HG03064 (cell line): ENCODE results near the gene S100A14.
"Not testable (repeated sequence)": the region's sequence is repeated elsewhere in the genome, so short reads cannot be mapped to it uniquely, and the experiment has no call there.

Experiments used
- ATAC-seq: cut with Tn5 transposase; IDR thresholded peaks from one replicate; pipeline ENCODE4 v1.9.1; 2021; ENCODE audit warnings: low read depth; ENCODE audit not compliant: unreplicated experiment

S100A14 gene

DNA sequence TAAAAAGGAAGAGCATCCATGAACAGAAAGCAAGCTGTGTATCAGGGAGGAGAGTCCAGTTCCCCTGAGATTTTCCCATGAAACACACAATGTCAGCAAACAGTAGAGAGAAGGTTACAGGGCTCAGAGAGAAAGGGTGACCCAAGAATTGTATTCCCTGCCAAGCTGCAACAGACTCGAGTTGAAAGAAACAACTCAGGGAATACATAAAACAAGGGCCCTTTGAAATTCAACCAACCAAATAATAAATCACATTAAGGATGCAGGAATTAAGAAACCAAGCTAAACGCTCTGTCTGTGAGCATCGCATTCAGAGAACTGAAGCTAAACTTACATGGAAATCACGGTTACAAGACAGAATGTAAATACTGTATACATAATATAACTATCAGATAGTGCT is 23.4 kb downstream of the S100A14 start:
- ATAC-seq = no peak

GRCh38 chr1:153588482-153588881 is 27.6 kb downstream of the S100A14 start:
- no peak for ATAC-seq

GRCh38 chr1:153588033-153588432 is 28.1 kb downstream of the S100A14 start:
- not testable (repeated sequence) for ATAC-seq

DNA sequence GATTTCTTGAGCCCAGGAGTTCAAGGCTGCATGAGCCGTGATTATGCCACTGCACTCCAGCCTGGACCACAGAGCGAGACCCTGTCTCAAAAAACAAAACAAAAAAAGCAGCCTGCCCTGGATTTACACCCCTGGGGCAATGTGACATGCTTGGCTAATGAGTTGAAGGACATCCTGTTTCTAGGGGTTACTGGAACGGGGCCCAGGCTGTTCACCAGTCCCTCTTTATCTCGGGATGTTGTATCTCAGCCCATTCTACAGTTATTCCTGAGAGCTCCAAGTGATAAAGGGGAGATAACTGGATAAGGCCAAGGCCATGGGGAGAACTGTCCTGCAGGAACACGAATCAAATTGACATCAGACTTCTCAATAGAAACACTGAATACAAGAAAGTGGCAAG is 28.8 kb downstream of the S100A14 start:
- no peak for ATAC-seq

DNA sequence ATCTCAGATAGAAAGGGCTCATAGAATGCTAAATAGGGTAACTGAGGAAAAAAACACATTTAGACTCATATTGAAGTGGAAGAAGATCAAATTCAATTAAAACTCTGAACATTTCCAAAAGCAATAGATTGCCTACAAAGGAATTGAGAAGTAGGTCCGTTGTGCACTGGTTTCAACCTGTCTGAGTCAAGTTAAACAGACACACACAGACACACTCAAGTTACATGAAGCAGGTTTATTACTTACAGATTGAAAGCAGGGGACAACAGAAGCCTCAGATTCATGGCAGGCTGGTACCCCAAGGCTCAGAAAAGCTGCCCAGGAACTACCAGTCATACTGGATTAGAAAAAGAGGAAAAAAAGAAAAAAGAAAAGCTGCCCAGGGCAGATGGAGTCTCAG is 29.8 kb downstream of the S100A14 start:
- no peak for ATAC-seq

DNA sequence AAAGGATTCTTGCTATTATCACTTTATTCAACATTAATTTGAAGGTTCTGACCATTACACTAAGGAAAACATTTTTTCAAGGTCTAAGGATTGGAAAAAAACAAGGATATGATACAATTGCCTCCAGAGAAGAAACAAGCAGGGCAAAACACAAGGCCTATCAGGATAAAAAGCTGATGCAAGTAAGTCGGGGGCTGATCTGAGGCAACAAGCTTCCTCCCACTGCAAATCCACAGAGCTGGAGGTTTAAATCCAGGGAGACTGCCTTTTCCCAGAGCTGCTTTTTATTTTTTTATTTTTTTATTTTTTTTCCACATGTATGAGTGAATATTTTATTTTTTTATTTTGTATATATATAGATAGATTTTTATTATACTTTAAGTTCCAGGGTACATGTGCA is 31.1 kb downstream of the S100A14 start:
- ATAC-seq = no peak

DNA sequence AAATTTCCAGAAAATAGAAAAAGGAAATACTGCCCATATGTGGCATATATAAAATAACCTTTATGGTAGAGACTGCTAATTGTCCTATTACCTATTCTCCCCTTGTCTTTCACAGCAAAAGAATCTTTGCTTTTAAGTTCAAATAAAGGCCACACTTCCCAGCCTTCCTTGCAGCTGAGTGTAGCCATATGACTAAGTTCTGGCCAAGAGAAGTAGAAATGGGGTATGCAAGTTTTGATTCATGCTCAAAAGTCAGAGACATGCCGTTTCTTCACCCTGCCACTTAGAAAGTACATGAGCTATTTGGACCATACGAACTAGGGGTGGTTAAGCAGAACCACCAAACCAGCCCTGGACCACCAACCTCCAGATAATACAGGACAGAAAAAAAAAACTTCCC is 32.1 kb downstream of the S100A14 start:
- no peak for ATAC-seq

DNA sequence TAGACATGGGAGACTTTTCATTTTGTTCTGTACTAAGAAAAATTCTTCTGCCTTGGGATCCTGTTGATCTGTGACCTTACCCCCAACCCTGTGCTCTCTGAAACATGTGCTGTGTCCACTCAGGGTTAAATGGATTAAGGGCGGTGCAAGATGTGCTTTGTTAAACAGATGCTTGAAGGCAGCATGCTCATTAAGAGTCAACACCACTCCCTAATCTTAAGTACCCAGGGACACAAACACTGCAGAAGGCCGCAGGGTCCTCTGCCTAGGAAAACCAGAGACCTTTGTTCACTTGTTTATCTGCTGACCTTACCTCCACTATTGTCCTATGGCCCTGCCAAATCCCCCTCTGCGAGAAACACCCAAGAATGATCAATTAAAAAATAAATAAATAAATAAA is 32.6 kb downstream of the S100A14 start:
- ATAC-seq = not testable (repeated sequence)

- ATAC-seq = not testable (repeated sequence)
These were observed 33.3 kb downstream of the S100A14 start for GRCh38 chr1:153582836-153583235.

DNA sequence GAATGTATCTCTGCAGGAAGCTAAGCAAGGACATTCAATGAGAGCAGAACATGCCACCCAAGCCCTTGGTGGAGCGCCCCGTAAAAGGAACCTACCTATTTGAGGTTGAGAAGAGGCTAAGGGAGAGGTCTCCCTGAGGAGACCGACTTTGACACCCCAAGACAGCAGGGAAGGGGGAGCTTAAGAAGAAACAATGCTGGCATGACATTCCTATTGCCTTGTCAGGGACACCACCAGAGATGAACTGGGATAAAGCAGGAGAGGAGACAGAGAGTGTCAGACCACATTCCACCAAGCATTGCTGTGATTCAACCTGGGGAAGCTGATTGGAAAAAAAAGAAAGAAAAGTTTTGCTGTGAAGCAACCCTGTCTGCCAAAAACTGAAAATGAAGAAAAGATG is 37.2 kb downstream of the S100A14 start:
- no peak for ATAC-seq

- ATAC-seq = no peak
These were observed 37.6 kb downstream of the S100A14 start for GRCh38 chr1:153578490-153578889.

DNA sequence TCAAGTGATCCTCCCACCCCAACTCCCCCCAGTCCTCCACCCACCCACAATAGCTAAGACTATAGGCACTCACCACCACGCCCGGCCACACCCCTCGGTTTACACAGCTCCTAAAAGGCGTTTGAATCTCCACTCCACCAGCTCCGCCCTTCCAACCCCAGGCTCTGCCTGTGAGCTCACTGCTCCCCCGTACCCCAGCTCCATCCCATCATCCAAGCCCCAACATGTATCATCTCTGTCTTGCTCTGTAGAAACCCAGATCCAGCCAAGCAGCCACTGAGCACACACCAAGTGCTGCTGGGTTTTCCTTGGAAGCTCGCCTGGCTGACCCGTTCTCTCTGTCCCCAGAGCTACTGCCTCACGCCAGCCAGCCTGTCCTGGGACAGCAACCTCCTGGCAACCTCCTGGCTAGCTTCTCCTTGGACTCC is 38.5 kb downstream of the S100A14 start:
- no peak for ATAC-seq

DNA sequence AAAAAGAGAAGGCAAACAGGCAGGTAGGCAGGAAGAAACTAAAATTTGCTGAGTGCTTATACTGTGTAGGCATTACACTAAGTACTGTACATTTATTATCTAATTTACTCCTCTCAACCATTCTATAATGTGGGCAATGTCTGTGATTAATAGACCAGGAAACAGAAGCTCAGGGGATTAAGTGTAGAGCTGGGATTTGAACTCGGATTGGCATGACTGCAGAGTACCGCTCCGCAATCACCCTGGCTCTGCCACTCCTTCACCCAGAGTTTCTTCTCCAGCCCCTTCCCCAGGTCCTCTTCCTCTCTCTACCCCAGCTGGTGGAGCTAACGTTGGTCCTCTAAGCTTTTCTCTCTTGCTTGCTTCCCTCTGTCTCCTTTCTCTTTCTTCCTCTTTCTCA is 39.0 kb downstream of the S100A14 start:
- no peak for ATAC-seq

DNA sequence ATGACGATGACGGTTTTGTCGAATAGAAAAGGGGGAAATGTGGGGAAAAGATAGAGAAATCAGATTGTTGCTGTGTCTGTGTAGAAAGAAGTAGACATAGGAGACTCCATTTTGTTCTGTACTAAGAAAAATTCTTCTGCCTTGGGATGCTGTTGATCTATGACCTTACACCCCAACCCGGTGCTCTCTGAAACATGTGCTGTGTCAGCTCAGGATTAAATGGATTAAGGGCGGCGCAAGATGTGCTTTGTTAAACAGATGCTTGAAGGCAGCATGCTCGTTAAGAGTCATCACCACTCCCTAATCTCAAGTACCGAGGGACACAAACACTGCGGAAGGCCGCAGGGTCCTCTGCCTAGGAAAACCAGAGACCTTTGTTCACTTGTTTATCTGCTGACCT is 40.6 kb downstream of the S100A14 start:
- not testable (repeated sequence) for ATAC-seq

- ATAC-seq = not testable (repeated sequence)
These were observed 41.0 kb downstream of the S100A14 start for GRCh38 chr1:153575081-153575491.

GRCh38 chr1:153573351-153573750 is 42.8 kb downstream of the S100A14 start:
- no peak for ATAC-seq

GRCh38 chr1:153572569-153573015 is 43.5 kb downstream of the S100A14 start:
- ATAC-seq = no peak

DNA sequence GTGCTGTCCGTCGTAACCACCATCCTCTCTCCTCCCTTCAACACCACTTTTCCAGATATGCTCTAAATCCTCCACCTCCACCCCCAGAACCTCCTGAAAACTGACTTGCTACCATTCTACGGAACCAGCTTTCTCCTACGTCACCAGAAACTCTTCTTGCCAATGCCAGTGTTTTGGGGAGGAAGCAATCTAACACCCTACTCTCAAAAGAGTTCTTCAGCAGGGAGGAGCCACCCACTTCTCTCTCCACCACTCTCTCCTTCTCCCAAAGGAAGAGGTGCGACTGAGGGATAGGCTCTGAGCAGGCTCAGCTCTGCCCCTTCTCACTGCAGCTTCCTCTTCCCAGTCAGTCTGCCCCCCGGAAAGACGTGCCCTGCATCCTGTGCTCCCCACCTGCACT is 44.4 kb downstream of the S100A14 start:
- no peak for ATAC-seq

DNA sequence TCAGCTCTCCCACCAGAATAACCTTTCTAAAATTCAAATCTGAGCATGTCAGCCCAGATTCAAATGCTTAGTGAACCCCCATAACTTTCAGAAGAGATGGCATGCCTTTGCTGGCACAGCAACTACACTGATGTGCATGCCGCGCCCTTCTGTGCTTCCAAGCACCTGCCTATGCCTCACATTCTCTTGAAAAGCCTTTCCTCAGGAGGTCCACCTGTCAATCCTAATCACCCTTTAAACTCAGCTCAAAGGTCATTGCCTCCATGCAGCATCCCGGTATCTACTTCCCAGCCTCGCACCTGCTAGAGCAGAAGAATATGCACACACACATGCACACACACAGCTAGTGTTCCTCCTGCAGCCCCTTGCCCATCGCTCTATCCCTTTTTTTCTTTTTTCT is 45.3 kb downstream of the S100A14 start:
- ATAC-seq = no peak

DNA sequence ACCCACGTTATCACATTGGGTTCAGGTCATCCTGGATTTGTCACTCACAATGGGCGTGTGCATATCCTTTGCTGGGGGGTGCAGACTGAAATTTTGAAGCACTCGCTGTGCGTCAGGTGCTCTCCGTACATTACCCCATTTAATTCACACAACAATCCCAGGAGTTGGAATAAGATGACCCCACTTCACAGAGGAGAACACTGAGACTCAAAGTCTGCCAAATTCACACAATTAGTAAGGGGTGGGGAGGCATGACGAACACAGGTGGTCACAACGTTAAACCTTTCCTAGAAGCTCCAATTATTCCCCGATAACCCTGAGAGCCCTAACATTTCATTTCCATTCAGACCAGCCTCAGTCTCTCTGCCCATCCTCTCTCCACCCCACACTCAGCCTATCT is 46.7 kb downstream of the S100A14 start:
- ATAC-seq = no peak

DNA sequence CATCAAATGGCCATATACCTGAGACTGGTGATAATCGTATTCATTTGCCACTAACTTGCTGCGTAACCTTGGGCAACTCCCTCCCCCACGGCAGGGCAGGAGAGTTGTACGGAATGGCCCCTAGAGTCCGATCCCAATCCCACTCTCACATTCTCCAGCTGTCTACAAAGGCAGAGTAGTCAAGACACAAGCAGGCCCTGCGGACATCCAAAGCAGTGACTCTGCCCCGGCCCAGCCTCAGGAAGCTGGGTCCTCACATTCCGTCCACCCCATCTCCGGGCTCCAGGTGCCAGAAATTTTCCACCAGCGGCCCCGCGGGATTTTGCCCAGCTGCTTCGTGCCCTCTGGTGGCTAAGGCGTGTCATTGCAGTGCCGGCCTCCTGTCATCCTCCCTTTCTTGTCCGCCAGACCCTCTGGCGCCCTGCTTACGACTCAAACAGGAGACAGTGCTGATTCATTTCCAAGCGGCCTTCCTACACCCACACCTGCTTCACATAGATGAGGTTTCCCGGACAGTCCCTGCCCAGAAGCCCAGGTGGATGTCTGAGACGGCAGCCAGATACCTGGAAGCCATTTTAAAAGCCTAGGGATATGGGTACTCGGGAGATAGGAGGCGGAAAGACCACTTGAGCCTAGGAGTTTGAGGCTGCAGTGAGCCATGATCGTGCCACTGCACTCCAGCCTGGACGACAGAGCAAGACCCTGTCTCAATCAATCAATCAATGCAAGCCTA is 47.6 kb downstream of the S100A14 start:
- no peak for ATAC-seq

- ATAC-seq = no peak
These were observed 48.3 kb downstream of the S100A14 start for GRCh38 chr1:153567621-153568366.
